ENCODE measurements around the gene SLC22A5. TPM values are rescaled to one million over a fixed set of nuclear protein-coding genes. Genes with fewer than 3 reads are reported as not detected.

SLC22A5 gene
- total and polyA plus RNA-seq, 11 donors = 7.5 to 50.1 (median 13.5) TPM

DNA sequence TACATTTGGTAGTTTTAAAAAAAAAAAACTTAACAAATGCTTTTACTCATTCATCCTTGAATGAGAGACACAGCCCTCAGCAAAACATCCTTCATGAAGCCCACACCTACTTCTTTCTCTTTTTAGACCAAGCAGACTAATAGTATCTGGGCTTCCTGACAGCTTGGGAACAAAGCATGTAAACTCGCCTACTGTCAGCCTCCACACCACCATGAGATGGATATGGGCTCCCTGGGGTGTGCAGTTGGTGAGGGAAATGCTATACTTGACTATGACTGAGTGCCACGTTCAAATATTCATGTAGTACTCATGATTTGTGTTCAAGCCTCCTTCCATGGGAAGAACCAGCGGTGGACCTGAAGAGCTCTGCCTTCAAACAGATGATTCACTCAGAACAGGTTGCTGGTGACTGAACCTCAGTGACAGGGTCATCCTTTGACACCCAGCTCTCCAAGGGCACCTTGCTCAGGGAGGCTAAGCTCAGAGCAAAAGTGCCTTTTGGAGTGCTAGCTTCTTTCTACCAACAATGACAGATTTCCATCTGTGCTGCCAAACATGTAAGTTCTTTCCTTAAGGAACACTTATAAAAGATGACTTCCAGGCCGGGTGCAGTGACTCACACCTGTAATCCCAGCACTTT is 36.8 kb downstream of the SLC22A5 start:
- no peak overlapping the region for H3K4me3 ChIP-seq
- peaks cover 4 to 26% (median 19%) of the 10 kb centered on the region in 12 donors for H3K4me1 ChIP-seq
- no peaks in the 10 kb centered on the region for H3K27me3 ChIP-seq
- DNase-seq (no peak), ATAC-seq (no peak)
- intact Hi-C loops (cut with DNase I) = no loop called here
- WGBS, 4 donors = 83 to 90% (median 87%) methylated on average over 4 of the region's 4 CpGs
- no peaks in the 10 kb centered on the region for H3K36me3 ChIP-seq
- no peak overlapping the region for H3K27ac ChIP-seq
- TF ChIP-seq, protein P1, sequence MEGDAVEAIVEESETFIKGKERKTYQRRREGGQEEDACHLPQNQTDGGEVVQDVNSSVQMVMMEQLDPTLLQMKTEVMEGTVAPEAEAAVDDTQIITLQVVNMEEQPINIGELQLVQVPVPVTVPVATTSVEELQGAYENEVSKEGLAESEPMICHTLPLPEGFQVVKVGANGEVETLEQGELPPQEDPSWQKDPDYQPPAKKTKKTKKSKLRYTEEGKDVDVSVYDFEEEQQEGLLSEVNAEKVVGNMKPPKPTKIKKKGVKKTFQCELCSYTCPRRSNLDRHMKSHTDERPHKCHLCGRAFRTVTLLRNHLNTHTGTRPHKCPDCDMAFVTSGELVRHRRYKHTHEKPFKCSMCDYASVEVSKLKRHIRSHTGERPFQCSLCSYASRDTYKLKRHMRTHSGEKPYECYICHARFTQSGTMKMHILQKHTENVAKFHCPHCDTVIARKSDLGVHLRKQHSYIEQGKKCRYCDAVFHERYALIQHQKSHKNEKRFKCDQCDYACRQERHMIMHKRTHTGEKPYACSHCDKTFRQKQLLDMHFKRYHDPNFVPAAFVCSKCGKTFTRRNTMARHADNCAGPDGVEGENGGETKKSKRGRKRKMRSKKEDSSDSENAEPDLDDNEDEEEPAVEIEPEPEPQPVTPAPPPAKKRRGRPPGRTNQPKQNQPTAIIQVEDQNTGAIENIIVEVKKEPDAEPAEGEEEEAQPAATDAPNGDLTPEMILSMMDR (IDR thresholded peaks at IDR 0.05) = no peak
- no peak for TF ChIP-seq POLR2A (IDR thresholded peaks at IDR 0.05)
- H3K9me3 ChIP-seq = no peaks in the 10 kb centered on the region

DNA sequence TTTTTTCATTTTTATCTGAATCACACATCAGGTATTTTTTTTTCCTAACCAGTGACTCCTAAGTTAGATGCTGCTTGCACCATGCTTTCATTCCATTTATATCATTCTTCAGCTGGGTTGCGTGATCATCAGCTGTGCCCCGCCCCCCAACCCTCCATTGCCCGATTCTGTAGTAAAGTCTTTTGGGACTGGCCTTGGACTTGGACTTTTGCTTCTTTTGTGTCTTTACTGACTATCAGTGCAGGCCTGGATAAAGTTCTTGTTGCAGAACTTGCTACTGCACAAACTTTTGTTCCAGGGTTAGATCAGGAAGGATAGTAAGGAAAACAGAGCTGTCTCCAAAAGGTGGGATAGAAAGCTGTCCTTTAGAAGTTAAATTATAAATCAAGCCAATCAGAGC is 38.5 kb downstream of the SLC22A5 start:
- intact Hi-C loops (cut with DNase I) = loop anchor here in 4 of 10 donors (2.0 kb wide), 2 partner anchors 17 to 19 kb away; no protein-coding TSS in a partner anchor
- no peak overlapping the region for H3K4me3 ChIP-seq
- no peak for TF ChIP-seq POLR2A (IDR thresholded peaks at IDR 0.05)
- TF ChIP-seq, protein P1 (IDR thresholded peaks at IDR 0.05) = no peak
- H3K4me1 ChIP-seq = peaks cover 4 to 41% (median 30%) of the 10 kb centered on the region in 12 donors
- H3K27ac ChIP-seq = peak overlapping the region in 2 of 12 donors; percentile 99
- WGBS, 4 donors = 80 to 94% (median 88%) methylated on average over 3 of the region's 3 CpGs
- H3K27me3 ChIP-seq = no peaks in the 10 kb centered on the region
- no peaks in the 10 kb centered on the region for H3K36me3 ChIP-seq
- no peak for DNase-seq
- ATAC-seq = no peak
- H3K9me3 ChIP-seq = no peaks in the 10 kb centered on the region

GRCh38 chr5:132408456-132408855 is 38.9 kb downstream of the SLC22A5 start:
- DNase-seq = no peak
- intact Hi-C loops (cut with DNase I) = loop anchor here in 4 of 10 donors (2.0 kb wide), 2 partner anchors 18 to 20 kb away; no protein-coding TSS in a partner anchor
- Histone ChIP-seq H3K27me3 (no peaks in the 10 kb centered on the region), H3K4me3 (no peak overlapping the region), H3K36me3 (peaks cover 0 to under 1% (median 0%) of the 10 kb centered on the region in 9 donors), H3K27ac (peak overlapping the region in 9 of 12 donors; percentile 17 to 99 (median 98)), H3K9me3 (peaks cover 0 to under 1% (median 0%) of the 10 kb centered on the region in 12 donors), H3K4me1 (peaks cover 4 to 46% (median 35%) of the 10 kb centered on the region in 12 donors)
- 74 to 90% (median 78%) methylated on average over 6 of the region's 6 CpGs for WGBS, 4 donors
- TF ChIP-seq POLR2A (IDR thresholded peaks at IDR 0.05) = no peak
- TF ChIP-seq, protein P1 (IDR thresholded peaks at IDR 0.05) = no peak
- ATAC-seq = no peak

DNA sequence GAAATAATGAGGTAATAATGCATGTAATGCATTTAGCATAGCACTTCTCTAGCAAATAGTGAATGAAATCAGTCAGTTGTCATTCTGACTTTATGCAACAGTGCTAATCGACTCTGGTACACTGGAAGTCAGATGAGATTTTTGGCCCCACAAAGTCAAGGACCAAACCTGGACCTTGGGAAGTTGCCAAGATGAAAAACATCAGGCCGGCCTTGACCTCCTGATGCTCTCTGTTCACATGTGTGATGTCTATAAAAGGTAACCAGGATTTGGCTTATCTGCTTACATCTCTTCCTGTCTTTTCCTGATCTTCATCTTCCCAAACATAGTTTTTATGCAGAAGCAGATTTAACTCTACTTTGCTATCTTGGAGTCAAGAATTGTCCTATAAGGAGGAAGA is 39.5 kb downstream of the SLC22A5 start:
- 24 to 51% (median 39%) methylated on average over 2 of the region's 2 CpGs for WGBS, 4 donors
- peak overlapping the region in 10 of 12 donors; percentile 8 to 99 (median 98) for H3K27ac ChIP-seq
- peaks cover 0 to 3% (median 0%) of the 10 kb centered on the region in 9 donors for H3K36me3 ChIP-seq
- no peaks in the 10 kb centered on the region for H3K27me3 ChIP-seq
- intact Hi-C loops (cut with DNase I) = loop anchor here in 4 of 10 donors (2.0 kb wide), 2 partner anchors 18 to 20 kb away; no protein-coding TSS in a partner anchor
- H3K4me1 ChIP-seq = peaks cover 4 to 51% (median 39%) of the 10 kb centered on the region in 12 donors
- DNase-seq (no peak), ATAC-seq (no peak)
- H3K9me3 ChIP-seq = peaks cover 0 to 6% (median 0%) of the 10 kb centered on the region in 12 donors
- TF ChIP-seq POLR2A (IDR thresholded peaks at IDR 0.05) = no peak
- TF ChIP-seq, protein P1 (IDR thresholded peaks at IDR 0.05) = no peak
- no peak overlapping the region for H3K4me3 ChIP-seq

All from heart left ventricle (tissue), 16 donors.